ENCODE data around the gene PARD6G. TPM values are rescaled to one million over a fixed set of nuclear protein-coding genes. Genes with fewer than 3 reads are reported as not detected.

Gene PARD6G
- total and polyA plus RNA-seq, 7 experiments from 2014 or later, result 0.07 to 0.16 (median 0.09) TPM; not detected in 3

GRCh38 chr18:80201739-80202138 lies 45.6 kb downstream of the PARD6G start:
- Histone ChIP-seq H3K27ac (ENCODE audit: low read depth, low read length) (no peak overlapping the region), H3K9me3 (ENCODE audit: control insufficient read depth in 2 of 3, low read length in 3 of 3) (no peaks in the 10 kb centered on the region), H3K36me3 (ENCODE audit: control insufficient read depth in 2 of 3, insufficient read depth in 3 of 3, low read length in 3 of 3) (no peaks in the 10 kb centered on the region), H3K4me3 (ENCODE audit: low read length) (no peak overlapping the region), H3K4me1 (ENCODE audit: control insufficient read depth in 2 of 2, insufficient read depth in 2 of 2, low read length in 2 of 2) (no peaks in the 10 kb centered on the region), H3K27me3 (ENCODE audit: control insufficient read depth in 2 of 2, insufficient read depth in 2 of 2, low read length in 2 of 2) (peaks cover 2 to 3% of the 10 kb centered on the region in 2 donors)
- H3K9me3 Mint-ChIP-seq, result no peaks in the 10 kb centered on the region
- no peak overlapping the region for H3K4me3 Mint-ChIP-seq
- POLR2A ChIA-PET, result no interaction called here
- ATAC-seq (no peak), DNase-seq (no peak)
- CTCF ChIA-PET, result no interaction called here
- peaks cover 11 to 38% (median 20%) of the 10 kb centered on the region in 5 donors for H3K27me3 Mint-ChIP-seq
- H3K4me1 Mint-ChIP-seq, result no peaks in the 10 kb centered on the region
- no peaks in the 10 kb centered on the region for H3K36me3 Mint-ChIP-seq
- intact Hi-C loops (cut with micrococcal nuclease), result no loop called here
- H3K27ac Mint-ChIP-seq, result no peak overlapping the region

DNA sequence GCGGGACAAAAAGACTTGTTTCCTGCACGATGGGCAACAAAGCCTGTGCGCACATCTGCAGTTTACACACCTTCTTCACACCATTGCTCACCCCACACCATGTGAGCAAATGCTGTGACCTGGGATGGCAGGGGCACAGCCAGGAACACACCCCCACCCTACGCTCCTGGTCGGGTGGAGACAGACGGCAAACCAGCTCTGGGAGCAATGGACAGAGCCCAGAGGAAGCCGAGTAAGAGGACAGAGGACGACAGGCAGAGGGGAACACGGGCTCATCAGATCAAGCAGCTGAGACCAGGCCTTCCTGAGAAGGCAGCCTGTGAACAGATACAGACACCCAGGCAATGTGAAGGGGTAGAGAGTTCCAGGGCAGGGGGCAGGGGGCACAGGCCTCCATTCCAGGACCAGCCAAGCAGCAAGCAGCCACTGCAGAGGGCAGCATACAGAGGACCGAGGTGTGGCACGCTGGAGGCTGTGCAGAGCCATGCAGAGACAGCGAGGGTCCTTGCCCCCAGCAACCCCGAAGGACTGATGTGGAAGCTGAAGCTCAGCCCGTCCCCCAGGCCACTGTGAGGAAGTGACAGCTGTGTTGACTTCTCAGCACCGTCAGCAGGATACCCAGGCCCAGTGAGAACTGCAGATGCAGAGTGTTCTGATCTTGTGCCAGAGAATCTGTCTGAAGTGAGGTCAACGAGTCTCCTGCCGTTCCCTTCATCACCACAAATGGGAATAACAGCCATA lies 46.2 kb downstream of the PARD6G start:
- Histone ChIP-seq H3K4me1 (ENCODE audit: control insufficient read depth in 2 of 2, insufficient read depth in 2 of 2, low read length in 2 of 2) (no peaks in the 10 kb centered on the region), H3K27ac (ENCODE audit: low read depth, low read length) (no peak overlapping the region), H3K36me3 (ENCODE audit: control insufficient read depth in 2 of 3, insufficient read depth in 3 of 3, low read length in 3 of 3) (no peaks in the 10 kb centered on the region), H3K9me3 (ENCODE audit: control insufficient read depth in 2 of 3, low read length in 3 of 3) (no peaks in the 10 kb centered on the region), H3K4me3 (ENCODE audit: low read length) (no peak overlapping the region), H3K27me3 (ENCODE audit: control insufficient read depth in 2 of 2, insufficient read depth in 2 of 2, low read length in 2 of 2) (peaks cover under 1 to 2% of the 10 kb centered on the region in 2 donors)
- H3K36me3 Mint-ChIP-seq, result no peaks in the 10 kb centered on the region
- H3K4me1 Mint-ChIP-seq, result no peaks in the 10 kb centered on the region
- no peak overlapping the region for H3K27ac Mint-ChIP-seq
- no peaks in the 10 kb centered on the region for H3K9me3 Mint-ChIP-seq
- CTCF ChIA-PET, result no interaction called here
- POLR2A ChIA-PET, result no interaction called here
- ATAC-seq (no peak), DNase-seq (no peak)
- peaks cover 13 to 42% (median 21%) of the 10 kb centered on the region in 5 donors for H3K27me3 Mint-ChIP-seq
- intact Hi-C loops (cut with micrococcal nuclease), result no loop called here
- no peak overlapping the region for H3K4me3 Mint-ChIP-seq

GRCh38 chr18:80200171-80200931 lies 47.0 kb downstream of the PARD6G start:
- no peaks in the 10 kb centered on the region for H3K4me1 Mint-ChIP-seq

DNA sequence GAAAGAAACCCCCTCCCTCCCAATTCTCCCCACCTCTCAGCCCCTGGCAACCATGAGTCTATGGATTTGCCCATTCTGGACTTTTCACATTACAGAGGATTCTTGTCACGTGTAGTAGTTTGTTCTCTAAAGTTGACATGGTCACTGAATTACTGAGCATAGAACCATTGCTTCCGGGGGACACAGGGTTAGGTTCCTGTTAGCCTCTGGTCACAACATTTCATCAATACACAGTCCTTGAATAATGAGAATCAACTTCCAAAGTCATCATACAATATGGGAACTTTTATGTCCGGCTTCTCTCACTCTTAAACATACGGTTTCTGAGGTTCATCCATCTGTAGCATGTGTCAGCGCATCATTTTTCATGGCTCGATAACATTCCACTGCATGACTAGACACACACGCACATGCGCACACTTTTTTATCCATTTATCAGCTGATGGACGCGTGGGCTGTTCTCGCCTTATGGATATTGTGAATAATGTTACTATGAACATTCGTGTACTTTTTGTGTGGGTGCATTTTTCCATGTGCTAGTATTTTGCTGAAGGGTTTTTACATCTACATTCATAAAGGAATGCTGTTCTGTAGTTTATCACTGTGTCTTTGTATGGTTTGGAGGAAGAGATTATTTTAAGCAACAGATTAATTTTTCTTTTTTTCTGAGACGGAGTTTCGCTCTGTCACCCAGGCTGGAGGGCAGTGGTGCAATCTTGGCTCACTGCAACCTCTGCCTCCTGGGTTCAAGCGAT lies 48.1 kb downstream of the PARD6G start:
- intact Hi-C loops (cut with micrococcal nuclease), result no loop called here
- DNase-seq (no peak), ATAC-seq (no peak)
- Histone ChIP-seq H3K9me3 (ENCODE audit: control insufficient read depth in 2 of 3, low read length in 3 of 3) (no peaks in the 10 kb centered on the region), H3K27ac (ENCODE audit: low read depth, low read length) (no peak overlapping the region), H3K4me1 (ENCODE audit: control insufficient read depth in 2 of 2, insufficient read depth in 2 of 2, low read length in 2 of 2) (no peaks in the 10 kb centered on the region), H3K27me3 (ENCODE audit: control insufficient read depth in 2 of 2, insufficient read depth in 2 of 2, low read length in 2 of 2) (peaks cover 0 to 2% of the 10 kb centered on the region in 2 donors), H3K36me3 (ENCODE audit: control insufficient read depth in 2 of 3, insufficient read depth in 3 of 3, low read length in 3 of 3) (no peaks in the 10 kb centered on the region), H3K4me3 (ENCODE audit: low read length) (no peak overlapping the region)
- H3K36me3 Mint-ChIP-seq, result no peaks in the 10 kb centered on the region
- H3K27ac Mint-ChIP-seq, result no peak overlapping the region
- ChIA-PET POLR2A (no interaction called here), CTCF (no interaction called here)
- H3K4me1 Mint-ChIP-seq, result peaks cover 0 to 4% (median 0%) of the 10 kb centered on the region in 7 donors
- no peak overlapping the region for H3K4me3 Mint-ChIP-seq
- H3K9me3 Mint-ChIP-seq, result peaks cover 0 to 1% (median 0%) of the 10 kb centered on the region in 11 donors
- H3K27me3 Mint-ChIP-seq, result peaks cover 19 to 33% (median 22%) of the 10 kb centered on the region in 5 donors

More at GRCh38 chr18:80200171-80200931, 47.0 kb downstream of the PARD6G start:
- POLR2A ChIA-PET, result no interaction called here
- Histone ChIP-seq H3K36me3 (ENCODE audit: control insufficient read depth in 2 of 3, insufficient read depth in 3 of 3, low read length in 3 of 3) (no peaks in the 10 kb centered on the region), H3K27ac (ENCODE audit: low read depth, low read length) (no peak overlapping the region), H3K9me3 (ENCODE audit: control insufficient read depth in 2 of 3, low read length in 3 of 3) (no peaks in the 10 kb centered on the region), H3K4me3 (ENCODE audit: low read length) (no peak overlapping the region), H3K27me3 (ENCODE audit: control insufficient read depth in 2 of 2, insufficient read depth in 2 of 2, low read length in 2 of 2) (peaks cover 0 to 2% of the 10 kb centered on the region in 2 donors), H3K4me1 (ENCODE audit: control insufficient read depth in 2 of 2, insufficient read depth in 2 of 2, low read length in 2 of 2) (no peaks in the 10 kb centered on the region)
- intact Hi-C loops (cut with micrococcal nuclease), result no loop called here
- CTCF ChIA-PET, result no interaction called here
- H3K4me3 Mint-ChIP-seq, result no peak overlapping the region
- H3K27ac Mint-ChIP-seq, result no peak overlapping the region
- H3K27me3 Mint-ChIP-seq, result peaks cover 14 to 38% (median 21%) of the 10 kb centered on the region in 5 donors
- no peaks in the 10 kb centered on the region for H3K36me3 Mint-ChIP-seq
- no peak for ATAC-seq
- no peak for DNase-seq
- H3K9me3 Mint-ChIP-seq, result no peaks in the 10 kb centered on the region

GRCh38 chr18:80198391-80198790 lies 48.9 kb downstream of the PARD6G start:
- Mint-ChIP-seq H3K27me3 (peaks cover 19 to 33% (median 23%) of the 10 kb centered on the region in 5 donors), H3K4me1 (peaks cover 0 to 4% (median 0%) of the 10 kb centered on the region in 7 donors), H3K36me3 (no peaks in the 10 kb centered on the region), H3K9me3 (peaks cover 0 to 1% (median 0%) of the 10 kb centered on the region in 11 donors), H3K4me3 (no peak overlapping the region), H3K27ac (no peak overlapping the region)
- Histone ChIP-seq H3K4me1 (ENCODE audit: control insufficient read depth in 2 of 2, insufficient read depth in 2 of 2, low read length in 2 of 2) (no peaks in the 10 kb centered on the region), H3K27ac (ENCODE audit: low read depth, low read length) (no peak overlapping the region), H3K27me3 (ENCODE audit: control insufficient read depth in 2 of 2, insufficient read depth in 2 of 2, low read length in 2 of 2) (no peaks in the 10 kb centered on the region), H3K4me3 (ENCODE audit: low read length) (no peak overlapping the region), H3K36me3 (ENCODE audit: control insufficient read depth in 2 of 3, insufficient read depth in 3 of 3, low read length in 3 of 3) (no peaks in the 10 kb centered on the region), H3K9me3 (ENCODE audit: control insufficient read depth in 2 of 3, low read length in 3 of 3) (no peaks in the 10 kb centered on the region)
- intact Hi-C loops (cut with micrococcal nuclease), result no loop called here
- ATAC-seq (no peak), DNase-seq (no peak)
- POLR2A ChIA-PET, result no interaction called here
- CTCF ChIA-PET, result no interaction called here

- POLR2A ChIA-PET, result no interaction called here
- Mint-ChIP-seq H3K4me3 (no peak overlapping the region), H3K36me3 (no peaks in the 10 kb centered on the region), H3K4me1 (peaks cover 0 to 4% (median 0%) of the 10 kb centered on the region in 7 donors), H3K9me3 (peaks cover 0 to 1% (median 0%) of the 10 kb centered on the region in 11 donors), H3K27me3 (peaks cover 18 to 27% (median 21%) of the 10 kb centered on the region in 5 donors), H3K27ac (no peak overlapping the region)
- H3K27ac ChIP-seq (ENCODE audit: low read depth, low read length), result no peak overlapping the region
- H3K36me3 ChIP-seq (ENCODE audit: control insufficient read depth in 2 of 3, insufficient read depth in 3 of 3, low read length in 3 of 3), result no peaks in the 10 kb centered on the region
- no peaks in the 10 kb centered on the region for H3K4me1 ChIP-seq (ENCODE audit: control insufficient read depth in 2 of 2, insufficient read depth in 2 of 2, low read length in 2 of 2)
- ATAC-seq (no peak), DNase-seq (no peak)
- H3K27me3 ChIP-seq (ENCODE audit: control insufficient read depth in 2 of 2, insufficient read depth in 2 of 2, low read length in 2 of 2), result no peaks in the 10 kb centered on the region
- H3K4me3 ChIP-seq (ENCODE audit: low read length), result no peak overlapping the region
- intact Hi-C loops (cut with micrococcal nuclease), result no loop called here
- no peaks in the 10 kb centered on the region for H3K9me3 ChIP-seq (ENCODE audit: control insufficient read depth in 2 of 3, low read length in 3 of 3)
- CTCF ChIA-PET, result no interaction called here
These were observed 49.8 kb downstream of the PARD6G start for GRCh38 chr18:80197528-80197927.
